ENCODE results near the gene EXOC4.
"Not testable (repeated sequence)": the region's sequence is repeated elsewhere in the genome, so short reads cannot be mapped to it uniquely, and the experiment has no call there.

The EXOC4 gene

GRCh38 chr7:133275446-133276095 lies 22.7 kb downstream of the EXOC4 start:
- DNase-seq (ENCODE audit: extremely low read depth, insufficient read length): no peak
- no peaks in the 10 kb centered on the region for H3K27me3 ChIP-seq (replicated peaks; ENCODE audit: control insufficient read depth, insufficient read depth, low read length)
- H3K36me3 ChIP-seq (ENCODE audit: control insufficient read depth, insufficient read depth, low read length): peaks cover 7% of the 10 kb centered on the region
- no peak overlapping the region for H3K4me3 ChIP-seq (replicated peaks; ENCODE audit: low read depth, low read length)
- TF ChIP-seq CTCF (IDR thresholded peaks at IDR 0.05; ENCODE audit: insufficient read depth, low read length, poor library complexity, severe bottlenecking): no peak

GRCh38 chr7:133278975-133279374 lies 26.1 kb downstream of the EXOC4 start:
- not testable (repeated sequence) for DNase-seq (ENCODE audit: extremely low read depth, insufficient read length); H3K36me3 ChIP-seq (ENCODE audit: control insufficient read depth, insufficient read depth, low read length); H3K4me3 ChIP-seq (replicated peaks; ENCODE audit: low read depth, low read length); H3K27me3 ChIP-seq (replicated peaks; ENCODE audit: control insufficient read depth, insufficient read depth, low read length)

- Histone ChIP-seq H3K27me3 (replicated peaks; ENCODE audit: control insufficient read depth, insufficient read depth, low read length) (no peaks in the 10 kb centered on the region), H3K36me3 (ENCODE audit: control insufficient read depth, insufficient read depth, low read length) (peaks cover 6% of the 10 kb centered on the region), H3K4me3 (replicated peaks; ENCODE audit: low read depth, low read length) (no peak overlapping the region)
- no peak for DNase-seq (ENCODE audit: extremely low read depth, insufficient read length)
- no peak for TF ChIP-seq CTCF (IDR thresholded peaks at IDR 0.05; ENCODE audit: insufficient read depth, low read length, poor library complexity, severe bottlenecking)
These were observed 29.2 kb downstream of the EXOC4 start for GRCh38 chr7:133282094-133282493.

GRCh38 chr7:133284092-133284491 lies 31.2 kb downstream of the EXOC4 start:
- DNase-seq (ENCODE audit: extremely low read depth, insufficient read length): no peak
- TF ChIP-seq CTCF (IDR thresholded peaks at IDR 0.05; ENCODE audit: insufficient read depth, low read length, poor library complexity, severe bottlenecking): no peak
- Histone ChIP-seq H3K27me3 (replicated peaks; ENCODE audit: control insufficient read depth, insufficient read depth, low read length) (no peaks in the 10 kb centered on the region), H3K4me3 (replicated peaks; ENCODE audit: low read depth, low read length) (no peak overlapping the region), H3K36me3 (ENCODE audit: control insufficient read depth, insufficient read depth, low read length) (peaks cover 4% of the 10 kb centered on the region)

- Histone ChIP-seq H3K4me3 (replicated peaks; ENCODE audit: low read depth, low read length) (no peak overlapping the region), H3K27me3 (replicated peaks; ENCODE audit: control insufficient read depth, insufficient read depth, low read length) (no peaks in the 10 kb centered on the region), H3K36me3 (ENCODE audit: control insufficient read depth, insufficient read depth, low read length) (no peaks in the 10 kb centered on the region; the same call in none of the 2 replicates)
- no peak for TF ChIP-seq CTCF (IDR thresholded peaks at IDR 0.05; ENCODE audit: insufficient read depth, low read length, poor library complexity, severe bottlenecking)
- no peak for DNase-seq (ENCODE audit: extremely low read depth, insufficient read length)
These were observed 36.1 kb downstream of the EXOC4 start for GRCh38 chr7:133288970-133289369.

GRCh38 chr7:133290041-133290440 lies 37.2 kb downstream of the EXOC4 start:
- Histone ChIP-seq H3K27me3 (replicated peaks; ENCODE audit: control insufficient read depth, insufficient read depth, low read length) (no peaks in the 10 kb centered on the region), H3K4me3 (replicated peaks; ENCODE audit: low read depth, low read length) (no peak overlapping the region), H3K36me3 (ENCODE audit: control insufficient read depth, insufficient read depth, low read length) (no peaks in the 10 kb centered on the region; the same call in none of the 2 replicates)
- TF ChIP-seq CTCF (IDR thresholded peaks at IDR 0.05; ENCODE audit: insufficient read depth, low read length, poor library complexity, severe bottlenecking): no peak
- no peak for DNase-seq (ENCODE audit: extremely low read depth, insufficient read length)

All from GM06990 (cell line).